ENCODE data around the gene PPP1R12B.
"Not testable (repeated sequence)": the region's sequence is repeated elsewhere in the genome, so short reads cannot be mapped to it uniquely, and the experiment has no call there.

The PPP1R12B gene

DNA sequence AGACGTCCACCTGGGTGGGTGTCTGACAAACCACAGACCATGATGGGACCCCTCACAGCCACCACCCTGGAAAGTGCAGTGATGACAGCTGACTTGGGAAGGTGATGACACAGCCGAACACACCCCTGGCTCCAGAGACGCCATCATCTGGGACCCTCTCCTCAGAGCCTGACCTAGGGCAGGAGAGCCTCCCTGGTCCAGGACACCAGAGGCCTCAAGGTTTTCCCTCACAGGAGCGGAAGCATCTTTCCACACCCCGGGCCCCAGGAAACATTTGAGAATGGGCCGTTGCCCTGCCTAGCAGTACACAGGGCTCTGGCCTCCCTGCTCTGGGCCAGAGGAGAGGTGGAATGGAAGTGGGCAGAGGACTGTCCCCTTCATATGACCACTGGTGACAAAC is 282.0 kb downstream of the PPP1R12B start:
- Histone ChIP-seq H3K27ac (ENCODE audit: low read depth, low read length) (no peak overlapping the region), H3K9ac (ENCODE audit: low read depth, low read length) (no peak overlapping the region), H3K4me3 (ENCODE audit: low read length) (no peak overlapping the region), H3K4me1 (ENCODE audit: insufficient read depth, low read length) (no peaks in the 10 kb centered on the region), H3K36me3 (ENCODE audit: insufficient read depth, low read length) (no peaks in the 10 kb centered on the region), H3K9me3 (ENCODE audit: insufficient read depth, low read depth, low read length) (no peaks in the 10 kb centered on the region), H3K27me3 (ENCODE audit: insufficient read depth, low read length) (no peaks in the 10 kb centered on the region)
- WGBS = 94% methylated on average over 6 of the region's 6 CpGs

DNA sequence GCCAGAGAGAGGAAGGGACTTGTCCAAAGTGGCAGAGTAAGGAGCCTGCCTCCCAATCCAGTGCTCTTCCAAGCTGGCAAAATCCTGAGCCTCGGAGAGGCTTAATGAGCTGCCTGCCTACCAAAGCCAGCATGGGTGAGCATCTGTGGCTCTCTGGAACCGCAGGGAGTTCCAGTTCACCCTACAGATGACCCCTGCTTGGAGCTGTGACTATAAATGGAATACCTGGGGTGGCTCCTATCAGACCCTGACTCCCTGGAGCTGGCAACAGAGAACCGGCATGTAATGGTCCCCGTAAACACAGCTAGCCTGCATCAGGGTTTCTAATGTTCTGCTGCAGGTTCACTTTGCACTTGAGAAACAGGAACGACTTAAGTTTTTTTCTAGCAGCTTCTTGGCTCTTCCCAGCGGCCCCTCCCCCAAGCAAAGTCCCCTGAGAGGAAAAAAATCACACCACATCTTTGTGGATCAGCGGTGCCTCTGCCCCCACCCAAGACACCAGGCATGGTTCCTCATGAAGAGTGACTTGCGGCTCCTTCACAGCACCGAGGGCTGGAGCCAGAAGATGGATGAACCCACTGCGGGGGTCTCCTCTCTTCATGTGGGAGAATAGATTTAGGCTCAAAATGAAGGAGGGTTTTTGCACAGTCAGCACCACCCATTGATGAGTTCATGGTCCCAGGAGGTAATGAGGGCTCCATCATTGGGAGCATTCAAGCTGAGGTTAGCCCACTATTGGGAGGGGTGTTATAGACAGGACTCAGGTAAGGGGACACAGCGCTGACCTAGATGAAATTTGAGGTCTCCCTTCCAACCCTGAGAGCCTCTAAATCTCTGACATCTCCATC is 282.8 kb downstream of the PPP1R12B start:
- Histone ChIP-seq H3K9me3 (ENCODE audit: insufficient read depth, low read depth, low read length) (no peaks in the 10 kb centered on the region), H3K27ac (ENCODE audit: low read depth, low read length) (no peak overlapping the region), H3K4me3 (ENCODE audit: low read length) (no peak overlapping the region), H3K4me1 (ENCODE audit: insufficient read depth, low read length) (no peaks in the 10 kb centered on the region), H3K27me3 (ENCODE audit: insufficient read depth, low read length) (no peaks in the 10 kb centered on the region), H3K9ac (ENCODE audit: low read depth, low read length) (no peak overlapping the region), H3K36me3 (ENCODE audit: insufficient read depth, low read length) (no peaks in the 10 kb centered on the region)
- WGBS = 80% methylated on average over 11 of the region's 11 CpGs

DNA sequence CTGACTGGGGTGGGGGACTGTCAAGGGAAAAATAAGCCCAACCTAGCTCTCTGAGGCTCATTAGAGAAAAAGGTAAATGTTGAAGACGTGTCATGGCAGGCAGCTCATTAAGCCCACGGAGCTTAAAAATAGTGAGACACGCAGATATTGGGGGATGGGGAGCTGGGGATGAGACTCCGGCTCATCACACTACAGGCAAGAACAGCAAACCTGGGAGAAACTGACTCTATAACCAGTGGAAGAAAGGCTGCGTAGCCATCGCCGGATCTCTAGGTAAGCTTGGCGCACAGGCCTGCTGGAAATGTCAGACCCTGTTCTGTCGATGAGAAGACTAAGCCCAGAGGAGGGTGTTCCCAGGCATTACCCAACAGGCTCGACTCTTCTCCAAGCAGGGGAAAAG is 283.7 kb downstream of the PPP1R12B start:
- no peak overlapping the region for H3K27ac ChIP-seq (ENCODE audit: low read depth, low read length)
- H3K4me1 ChIP-seq (ENCODE audit: insufficient read depth, low read length) = peaks cover 1% of the 10 kb centered on the region; the same call in 1 of the 2 replicates
- WGBS = 93% methylated on average over 10 of the region's 10 CpGs
- H3K9ac ChIP-seq (ENCODE audit: low read depth, low read length) = no peak overlapping the region
- no peaks in the 10 kb centered on the region for H3K9me3 ChIP-seq (ENCODE audit: insufficient read depth, low read depth, low read length)
- H3K36me3 ChIP-seq (ENCODE audit: insufficient read depth, low read length) = no peaks in the 10 kb centered on the region
- H3K27me3 ChIP-seq (ENCODE audit: insufficient read depth, low read length) = no peaks in the 10 kb centered on the region
- H3K4me3 ChIP-seq (ENCODE audit: low read length) = no peak overlapping the region

DNA sequence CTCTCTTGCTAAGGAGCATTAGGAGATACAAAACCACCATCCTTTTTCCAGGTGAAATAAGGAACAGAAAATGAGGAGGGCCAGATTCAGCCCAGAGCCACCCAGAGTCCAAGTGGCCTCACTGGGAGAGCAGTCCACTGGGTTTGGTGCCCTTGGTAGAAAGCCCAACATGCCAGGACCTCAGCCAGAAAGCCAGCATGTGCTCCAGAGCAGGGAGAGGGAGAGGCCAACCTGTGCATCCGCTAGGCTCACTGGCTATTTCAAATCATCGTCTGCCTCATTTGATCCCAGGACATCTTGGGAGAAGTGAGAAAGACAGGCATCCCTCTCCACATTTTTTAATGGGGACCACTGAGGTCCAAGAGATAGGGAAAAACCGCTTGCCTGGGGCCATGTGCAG is 287.7 kb downstream of the PPP1R12B start:
- not testable (repeated sequence) for H3K9ac ChIP-seq (ENCODE audit: low read depth, low read length); H3K36me3 ChIP-seq (ENCODE audit: insufficient read depth, low read length); H3K9me3 ChIP-seq (ENCODE audit: insufficient read depth, low read depth, low read length); H3K27ac ChIP-seq (ENCODE audit: low read depth, low read length); H3K27me3 ChIP-seq (ENCODE audit: insufficient read depth, low read length); H3K4me3 ChIP-seq (ENCODE audit: low read length)
- WGBS = 64% methylated on average over 3 of the region's 3 CpGs
- H3K4me1 ChIP-seq (ENCODE audit: insufficient read depth, low read length) = peaks cover 17% of the 10 kb centered on the region

DNA sequence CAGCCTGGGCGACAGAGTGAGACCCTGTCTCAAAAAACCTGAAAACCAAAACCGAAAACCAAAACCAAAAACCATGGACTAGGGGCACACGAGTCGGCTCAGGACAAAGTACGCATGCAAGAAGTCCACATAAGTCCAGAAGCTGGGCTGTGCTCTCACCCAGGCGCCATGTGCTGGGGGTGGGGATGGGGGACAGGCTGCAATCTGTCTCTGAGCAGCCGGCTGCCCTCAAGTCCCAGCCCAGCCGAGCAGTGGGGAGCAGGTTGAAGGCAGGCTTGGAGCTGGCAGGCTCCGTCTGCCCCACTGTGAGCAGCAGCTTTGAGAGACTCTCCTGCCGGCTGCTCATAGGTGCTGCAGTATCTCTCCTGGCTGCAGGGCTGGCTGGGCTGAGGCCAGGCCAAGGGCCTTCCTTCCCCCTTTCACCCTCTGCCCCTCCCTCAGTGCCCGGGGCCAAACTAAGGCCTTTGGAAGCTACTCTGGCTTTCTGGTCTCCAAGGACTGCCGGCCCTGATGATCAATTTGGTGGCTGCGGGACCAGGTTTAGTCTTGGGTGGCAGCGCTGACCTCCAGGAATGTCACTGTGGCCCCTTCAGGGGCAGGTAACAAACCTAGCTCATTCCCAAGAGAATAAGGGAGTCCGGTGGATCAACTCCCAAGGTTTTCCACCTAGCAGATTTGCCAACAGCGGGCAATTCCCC is 289.0 kb downstream of the PPP1R12B start:
- not testable (repeated sequence) for H3K9me3 ChIP-seq (ENCODE audit: insufficient read depth, low read depth, low read length); H3K4me3 ChIP-seq (ENCODE audit: low read length); H3K36me3 ChIP-seq (ENCODE audit: insufficient read depth, low read length)
- H3K27me3 ChIP-seq (ENCODE audit: insufficient read depth, low read length) = peaks cover 18% of the 10 kb centered on the region
- 0 out of 2 replicates have a peak overlapping the region, but pooled peaks have one; percentile 13 for H3K9ac ChIP-seq (ENCODE audit: low read depth, low read length)
- 70% methylated on average over 16 of the region's 16 CpGs for WGBS
- peaks cover 17% of the 10 kb centered on the region for H3K4me1 ChIP-seq (ENCODE audit: insufficient read depth, low read length)
- H3K27ac ChIP-seq (ENCODE audit: low read depth, low read length) = peak overlapping the region; percentile 71

DNA sequence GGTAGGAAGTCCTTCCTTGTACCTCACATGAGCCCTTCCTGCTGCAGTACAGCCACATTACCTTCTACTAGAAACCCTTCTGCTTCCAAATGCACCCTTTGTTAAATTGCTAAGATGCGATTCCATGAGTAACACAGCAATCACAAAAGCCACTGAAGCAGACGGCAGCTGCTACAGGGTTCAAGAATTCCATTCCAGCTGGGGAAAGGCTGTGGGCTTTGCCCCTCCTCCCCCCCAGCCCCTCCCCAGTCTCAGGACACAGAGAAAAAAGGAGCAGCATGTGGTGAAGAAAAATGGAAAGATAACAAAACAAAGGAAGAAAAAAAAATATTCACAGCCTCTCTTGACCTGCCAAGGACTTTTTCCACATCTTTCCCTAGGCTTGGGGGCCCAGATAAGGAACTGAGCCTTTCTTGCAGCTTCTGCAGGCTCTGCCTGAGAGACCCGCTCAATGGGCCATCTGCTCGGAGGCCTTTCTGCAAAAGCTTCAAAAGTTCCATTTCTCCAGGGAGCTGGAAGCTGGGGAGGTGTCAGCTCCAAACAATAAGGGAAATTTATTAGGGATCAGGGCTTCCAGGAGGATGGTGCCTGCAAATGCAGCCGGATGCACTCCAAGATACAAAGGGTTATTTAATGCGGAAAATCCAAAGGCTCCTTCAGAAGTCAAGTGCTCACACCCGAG is 289.7 kb downstream of the PPP1R12B start:
- H3K9ac ChIP-seq (ENCODE audit: low read depth, low read length) = 0 out of 2 replicates have a peak overlapping the region, but pooled peaks have one; percentile 13
- peaks cover 17% of the 10 kb centered on the region for H3K4me1 ChIP-seq (ENCODE audit: insufficient read depth, low read length)
- H3K36me3 ChIP-seq (ENCODE audit: insufficient read depth, low read length) = no peaks in the 10 kb centered on the region
- H3K27me3 ChIP-seq (ENCODE audit: insufficient read depth, low read length) = peaks cover 24% of the 10 kb centered on the region
- no peaks in the 10 kb centered on the region for H3K9me3 ChIP-seq (ENCODE audit: insufficient read depth, low read depth, low read length)
- WGBS = 31% methylated on average over 7 of the region's 7 CpGs
- peak overlapping the region; percentile 72 for H3K27ac ChIP-seq (ENCODE audit: low read depth, low read length)
- no peak overlapping the region for H3K4me3 ChIP-seq (ENCODE audit: low read length)

DNA sequence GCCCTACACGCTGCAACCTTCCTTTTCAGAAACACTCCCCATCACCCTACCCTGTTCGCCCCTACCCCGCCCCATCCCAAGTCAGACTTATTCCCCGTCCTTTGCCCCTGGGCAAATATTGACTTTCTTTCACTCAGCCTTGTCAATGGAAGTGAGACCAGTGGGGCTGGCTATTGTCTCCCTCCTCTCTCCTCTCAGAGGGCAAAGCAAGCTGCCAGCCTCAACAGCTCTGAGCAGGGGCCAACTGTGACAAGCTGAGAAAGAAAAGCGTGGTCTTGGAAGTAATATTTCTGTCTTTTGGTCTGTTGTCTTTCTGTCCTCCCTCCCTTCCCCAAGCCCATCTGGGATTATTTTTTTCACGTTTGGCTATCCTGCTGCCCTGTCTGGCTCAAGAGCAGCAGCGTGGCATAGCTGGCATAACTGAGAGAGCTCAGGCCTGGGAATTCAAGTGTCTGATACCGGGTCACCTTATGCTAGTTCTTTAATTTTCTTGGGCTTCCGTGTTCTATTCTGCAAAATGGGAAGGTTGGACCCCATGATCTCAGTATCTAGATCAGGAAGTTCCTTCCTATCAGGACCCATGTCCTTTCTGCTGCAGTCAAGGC is 290.3 kb downstream of the PPP1R12B start:
- H3K9me3 ChIP-seq (ENCODE audit: insufficient read depth, low read depth, low read length); H3K27ac ChIP-seq (ENCODE audit: low read depth, low read length); H3K36me3 ChIP-seq (ENCODE audit: insufficient read depth, low read length); H3K4me3 ChIP-seq (ENCODE audit: low read length); H3K9ac ChIP-seq (ENCODE audit: low read depth, low read length): not testable (repeated sequence)
- WGBS = 45% methylated on average over 9 of the region's 9 CpGs
- peaks cover 17% of the 10 kb centered on the region for H3K4me1 ChIP-seq (ENCODE audit: insufficient read depth, low read length)
- peaks cover 29% of the 10 kb centered on the region for H3K27me3 ChIP-seq (ENCODE audit: insufficient read depth, low read length)

DNA sequence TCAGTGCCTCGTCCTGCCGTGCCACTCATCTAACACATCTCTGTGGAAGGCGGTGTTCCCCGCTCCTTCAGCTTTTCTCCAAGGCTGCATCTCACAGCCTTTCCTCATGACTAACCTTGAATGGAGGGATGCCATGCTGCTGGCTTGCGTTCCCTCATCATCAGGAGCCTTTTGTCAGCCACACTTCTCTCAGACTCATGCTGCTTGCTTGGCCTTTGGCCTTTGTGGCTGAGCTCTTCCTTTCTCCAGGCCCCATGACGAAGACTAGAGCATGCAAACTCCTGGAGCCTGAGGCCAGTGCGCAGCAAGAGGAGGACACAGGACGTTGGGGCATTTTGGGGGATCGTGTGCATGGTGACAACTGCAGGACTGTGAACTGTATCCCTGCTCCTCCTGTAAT is 291.0 kb downstream of the PPP1R12B start:
- Histone ChIP-seq H3K9me3 (ENCODE audit: insufficient read depth, low read depth, low read length) (no peaks in the 10 kb centered on the region), H3K27me3 (ENCODE audit: insufficient read depth, low read length) (peaks cover 36% of the 10 kb centered on the region), H3K27ac (ENCODE audit: low read depth, low read length) (no peak overlapping the region), H3K4me1 (ENCODE audit: insufficient read depth, low read length) (peaks cover 17% of the 10 kb centered on the region), H3K9ac (ENCODE audit: low read depth, low read length) (no peak overlapping the region), H3K4me3 (ENCODE audit: low read length) (no peak overlapping the region), H3K36me3 (ENCODE audit: insufficient read depth, low read length) (no peaks in the 10 kb centered on the region)
- WGBS = 84% methylated on average over 9 of the region's 9 CpGs

DNA sequence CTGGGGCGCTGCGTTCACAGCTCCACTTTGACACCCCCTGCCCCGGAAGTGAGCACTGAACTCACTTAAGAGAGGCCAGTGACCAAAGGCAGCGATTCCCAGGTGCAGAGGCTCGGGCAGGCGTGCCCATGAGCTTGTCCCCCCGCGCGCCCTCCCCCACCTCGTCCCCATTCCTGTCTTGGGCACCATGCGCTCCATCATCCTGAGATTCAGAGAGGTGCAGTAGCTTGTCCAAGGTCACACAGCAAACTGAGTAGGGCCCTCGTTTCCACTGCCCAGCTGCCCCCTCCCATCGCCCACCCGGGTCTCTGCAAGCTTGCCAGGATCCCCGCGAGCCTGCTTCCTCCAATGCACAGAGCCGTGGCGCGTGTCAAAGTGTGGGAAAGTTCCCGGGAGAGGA is 293.7 kb downstream of the PPP1R12B start:
- WGBS = 26% methylated on average over 20 of the region's 20 CpGs
- H3K27ac ChIP-seq (ENCODE audit: low read depth, low read length) = no peak overlapping the region
- H3K27me3 ChIP-seq (ENCODE audit: insufficient read depth, low read length) = peaks cover 55% of the 10 kb centered on the region
- H3K9ac ChIP-seq (ENCODE audit: low read depth, low read length) = no peak overlapping the region
- peak overlapping the region; percentile 60 for H3K4me3 ChIP-seq (ENCODE audit: low read length)
- H3K9me3 ChIP-seq (ENCODE audit: insufficient read depth, low read depth, low read length) = no peaks in the 10 kb centered on the region
- peaks cover 16% of the 10 kb centered on the region for H3K4me1 ChIP-seq (ENCODE audit: insufficient read depth, low read length)
- H3K36me3 ChIP-seq (ENCODE audit: insufficient read depth, low read length) = no peaks in the 10 kb centered on the region

All from HUES64 (cell line).